UCSD-AML1 (cell line): ENCODE measurements around the gene ARMH1.
"Not testable (repeated sequence)": the region's sequence is repeated elsewhere in the genome, so short reads cannot be mapped to it uniquely, and the experiment has no call there.

Source experiments
- DNase-seq: peaks from one replicate; lab custom pipeline; 2025; ENCODE audit not compliant: unreplicated experiment; lab: John Stamatoyannopoulos, UW

The ARMH1 gene

DNA sequence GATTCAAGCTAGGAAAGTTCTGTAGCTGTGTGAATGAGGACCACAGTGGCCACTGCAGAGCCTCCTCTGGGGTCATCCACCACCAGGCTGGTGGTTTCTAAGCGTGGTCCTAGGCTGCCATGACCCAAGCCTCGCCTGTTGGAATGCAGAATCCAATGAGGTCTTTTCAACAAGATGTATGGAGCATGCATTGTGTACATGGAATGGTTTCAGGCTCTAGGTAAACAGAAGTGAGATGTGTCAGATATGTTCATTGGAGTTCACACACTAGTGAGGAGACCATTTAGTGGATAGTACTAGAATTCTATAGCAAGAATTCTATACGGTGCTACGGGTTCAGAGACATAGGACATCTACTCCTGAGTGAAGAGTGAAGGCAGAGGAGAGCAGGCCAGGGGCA, 45.8 kb downstream of the ARMH1 start:
- DNase-seq = no peak

- peak; percentile 81 for DNase-seq
Measured at GRCh38 chr1:44721485-44722361, 47.2 kb downstream of the ARMH1 start.

DNA sequence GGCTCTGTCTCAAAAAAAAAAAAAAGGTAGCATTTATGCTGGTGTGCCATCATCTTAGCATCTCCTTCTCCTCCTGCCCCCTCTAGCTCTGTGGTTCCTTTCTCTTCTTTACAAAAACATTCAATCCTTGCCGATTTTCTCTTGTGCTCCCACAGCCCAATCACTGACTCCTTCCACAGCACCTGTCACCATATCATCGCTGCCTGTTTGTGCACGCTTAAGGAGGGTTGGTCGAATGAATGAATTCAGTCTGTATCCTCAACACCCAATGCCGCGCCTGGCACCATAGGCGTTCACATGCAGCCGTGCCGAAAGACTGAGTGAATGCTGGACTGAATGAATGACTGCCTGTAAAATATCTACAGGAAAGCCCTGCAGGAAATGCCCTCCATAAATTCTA, 48.5 kb downstream of the ARMH1 start:
- DNase-seq = no peak

- DNase-seq = peak; percentile 69
Measured at GRCh38 chr1:44723496-44724295, 49.2 kb downstream of the ARMH1 start.

DNA sequence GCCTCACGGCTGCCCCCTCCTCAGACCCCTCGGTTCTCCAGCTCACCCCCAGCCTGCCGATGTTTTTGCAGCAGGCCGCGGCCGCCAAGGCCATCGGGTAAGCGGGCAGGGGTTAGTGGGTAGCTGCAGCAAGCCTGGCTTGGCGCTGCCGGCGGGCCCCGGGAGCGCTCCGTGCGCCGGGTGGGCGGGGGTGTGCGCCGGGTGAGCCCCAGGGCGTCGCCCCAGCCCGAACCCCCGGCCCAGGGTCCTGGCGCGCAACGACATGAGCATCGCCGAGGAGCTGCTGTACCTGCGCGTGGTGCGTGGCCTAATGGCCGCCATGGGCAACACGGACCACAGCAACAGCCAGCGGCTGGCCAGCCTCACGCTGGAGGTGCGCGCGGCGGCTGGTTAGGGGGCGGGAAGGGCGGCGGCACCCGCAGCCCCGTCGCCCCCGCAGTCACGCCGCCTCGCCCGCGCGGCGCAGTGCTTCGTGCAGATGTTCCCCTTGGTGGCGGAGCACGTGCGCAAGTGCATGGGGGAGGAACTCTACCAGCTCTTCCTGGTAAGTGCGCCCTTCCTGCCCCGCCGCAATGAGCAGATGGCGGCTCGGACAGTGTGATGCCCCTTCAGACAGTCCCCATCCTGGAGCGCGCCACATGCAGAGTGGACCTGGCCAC, 49.9 kb downstream of the ARMH1 start:
- no peak for DNase-seq

DNA sequence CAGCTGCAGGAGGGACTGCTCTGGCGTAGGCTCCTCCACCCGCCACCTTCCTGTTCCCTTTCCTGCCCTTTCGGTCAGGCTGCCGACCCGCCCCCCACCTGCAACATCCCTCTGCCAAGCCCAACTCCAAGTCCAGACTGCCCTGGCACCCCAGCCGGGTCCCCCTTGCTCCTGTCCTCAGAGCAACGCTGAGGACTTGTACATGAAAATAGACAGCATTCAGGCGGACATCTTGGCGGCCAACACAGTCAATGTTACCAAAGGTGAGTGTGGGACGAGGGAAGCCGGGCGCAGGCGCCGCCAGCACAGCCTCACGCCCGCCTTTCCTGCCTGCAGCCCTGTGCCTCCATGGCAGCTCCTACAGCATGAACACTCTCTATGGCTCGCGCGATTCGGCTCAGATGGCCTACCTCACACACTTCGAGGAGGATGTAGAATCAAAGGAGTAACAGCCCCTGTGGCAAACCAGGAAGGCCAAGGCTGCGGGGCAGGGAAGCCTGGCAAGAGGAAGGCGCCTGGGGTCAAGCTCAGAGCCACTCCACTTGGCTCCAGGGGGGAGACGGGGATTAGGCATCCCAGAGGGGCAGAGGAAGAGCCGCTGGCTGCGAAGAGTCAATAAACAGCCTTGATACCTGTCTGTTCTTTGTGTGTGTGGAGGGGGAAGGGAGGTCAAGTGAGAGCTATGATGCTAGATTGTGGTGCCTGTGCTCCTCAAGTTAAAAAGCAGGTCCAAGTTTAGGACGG, 50.6 kb downstream of the ARMH1 start:
- no peak for DNase-seq

- peak; percentile 88 for DNase-seq
Measured at GRCh38 chr1:44730741-44731512, 56.4 kb downstream of the ARMH1 start, which contains the start of gene RNU5D-1. RNU5D-1 (minus strand) TSS chr1:44731170.

DNA sequence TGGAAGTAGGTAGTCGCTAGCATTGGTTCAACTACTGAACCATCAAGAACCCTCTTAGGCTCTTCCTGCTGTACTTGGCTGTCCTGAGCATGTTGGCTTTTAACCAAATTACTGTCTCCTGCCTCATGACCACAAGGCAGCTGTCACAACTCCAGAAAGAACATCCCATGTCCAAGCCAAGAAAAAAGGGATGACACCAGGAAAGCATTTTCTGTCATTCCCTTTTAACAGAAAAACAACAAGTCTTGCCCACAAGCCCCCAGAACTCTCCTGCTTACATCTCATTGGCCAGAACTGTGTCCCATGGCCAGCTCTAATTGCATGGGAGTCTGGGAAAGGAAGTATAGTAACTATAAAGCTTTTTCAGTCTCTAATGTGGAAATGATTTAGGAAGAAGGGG, 58.9 kb downstream of the ARMH1 start:
- no peak for DNase-seq

DNA sequence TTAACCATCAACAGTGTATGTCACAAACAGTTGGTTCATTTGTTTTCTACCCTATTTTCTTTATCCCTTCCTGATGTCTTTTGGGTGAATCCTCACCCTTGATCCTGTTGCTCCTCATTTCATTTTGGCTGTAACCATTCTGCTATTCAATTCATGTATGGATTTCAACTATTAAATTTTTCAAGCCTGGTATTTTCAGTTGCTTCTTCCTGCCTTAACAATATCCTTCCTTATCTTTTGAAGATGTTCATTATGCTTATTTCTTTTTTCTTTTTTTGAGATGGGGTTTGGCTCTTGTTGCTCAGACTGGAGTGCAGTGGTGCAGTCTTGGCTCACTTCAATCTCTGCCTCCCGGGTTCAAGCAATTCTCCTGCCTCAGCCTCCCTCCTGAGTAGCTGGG, 59.3 kb downstream of the ARMH1 start:
- DNase-seq = no peak

DNA sequence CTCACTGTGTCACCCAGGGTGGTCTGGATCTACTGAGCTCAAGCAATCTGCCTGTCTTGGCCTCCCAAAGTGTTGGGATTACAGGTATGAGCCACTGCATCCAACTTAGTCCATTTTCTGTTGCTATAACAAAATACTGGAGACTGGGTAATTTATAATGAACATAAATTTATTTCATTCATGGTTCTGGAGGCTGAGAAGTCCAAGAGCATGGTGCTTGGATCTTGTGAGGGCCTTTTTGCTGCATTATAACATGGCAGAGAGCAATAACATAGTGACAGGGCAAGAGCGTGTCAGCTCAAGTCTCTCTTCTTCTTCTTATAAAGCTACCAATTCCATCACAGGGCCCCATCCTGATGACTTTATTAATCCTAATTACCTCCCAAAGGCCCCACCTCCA, 61.5 kb downstream of the ARMH1 start:
- no peak for DNase-seq

DNA sequence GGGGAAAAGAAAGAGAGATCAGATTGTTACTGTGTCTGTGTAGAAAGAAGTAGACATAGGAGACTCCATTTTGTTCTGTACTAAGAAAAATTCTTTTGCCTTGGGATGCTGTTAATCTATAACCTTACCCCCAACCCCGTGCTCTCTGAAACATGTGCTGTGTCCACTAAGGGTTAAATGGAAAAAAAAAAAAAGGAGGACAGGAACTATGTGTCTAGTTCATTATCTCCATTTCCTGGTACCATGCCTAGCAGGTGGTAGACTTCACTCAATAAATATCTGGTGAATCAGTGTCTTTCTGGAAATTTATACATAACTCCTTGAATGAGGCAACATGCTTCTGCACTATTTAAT, 64.4 kb downstream of the ARMH1 start:
- not testable (repeated sequence) for DNase-seq

GRCh38 chr1:44739307-44740178, 65.0 kb downstream of the ARMH1 start, which contains the start of gene KIF2C:
KIF2C (plus strand) TSS chr1:44739837; CDS start chr1:44739933, 96 bp downstream.
- peak; percentile 99 for DNase-seq

DNA sequence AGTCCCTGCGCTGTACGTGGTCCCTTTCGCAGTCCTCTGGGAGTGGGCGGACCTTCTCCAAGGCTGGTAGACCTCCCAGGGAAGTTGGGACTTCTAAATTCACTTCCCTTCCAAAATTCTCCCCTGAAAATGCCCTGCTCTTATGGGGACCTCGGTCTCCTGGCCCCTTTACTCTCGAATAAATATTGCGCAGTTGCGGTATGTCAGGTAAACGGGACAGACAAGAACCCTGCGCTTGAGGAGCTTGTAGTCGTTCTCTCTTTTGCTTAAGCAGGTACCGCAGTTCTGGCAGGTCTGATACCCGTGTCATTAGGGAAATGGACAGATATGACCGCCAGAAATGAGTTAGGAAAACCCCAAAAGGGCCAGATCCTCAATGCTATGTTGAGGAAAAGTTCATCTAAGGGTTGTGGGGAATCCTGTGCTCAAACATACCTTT, 65.7 kb downstream of the ARMH1 start:
- DNase-seq = no peak

DNA sequence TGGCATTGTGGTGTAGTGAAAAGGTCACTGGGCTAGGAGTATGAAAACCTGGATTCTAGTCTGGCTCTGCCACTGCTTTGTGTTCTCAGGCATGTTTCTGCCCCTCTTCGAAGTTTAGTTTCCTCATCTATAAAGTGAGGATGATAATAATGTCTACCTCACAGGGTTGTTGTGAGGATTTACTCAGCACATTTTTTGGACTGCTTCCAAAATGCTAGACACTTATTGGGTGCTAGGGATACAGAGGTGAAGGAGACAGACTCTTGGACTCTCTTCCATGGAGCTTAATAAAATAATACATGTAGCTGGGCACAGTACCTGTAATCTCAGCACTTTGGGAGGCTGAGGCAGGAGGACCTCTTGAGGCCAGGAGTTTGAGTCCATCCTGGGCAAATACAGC, 68.7 kb downstream of the ARMH1 start:
- no peak for DNase-seq

- DNase-seq = no peak
Measured at GRCh38 chr1:44747878-44748277, 73.4 kb downstream of the ARMH1 start.

- no peak for DNase-seq
Measured at GRCh38 chr1:44757420-44757819, 82.9 kb downstream of the ARMH1 start.

- no peak for DNase-seq
Measured at GRCh38 chr1:44759077-44759476, 84.6 kb downstream of the ARMH1 start.

DNA sequence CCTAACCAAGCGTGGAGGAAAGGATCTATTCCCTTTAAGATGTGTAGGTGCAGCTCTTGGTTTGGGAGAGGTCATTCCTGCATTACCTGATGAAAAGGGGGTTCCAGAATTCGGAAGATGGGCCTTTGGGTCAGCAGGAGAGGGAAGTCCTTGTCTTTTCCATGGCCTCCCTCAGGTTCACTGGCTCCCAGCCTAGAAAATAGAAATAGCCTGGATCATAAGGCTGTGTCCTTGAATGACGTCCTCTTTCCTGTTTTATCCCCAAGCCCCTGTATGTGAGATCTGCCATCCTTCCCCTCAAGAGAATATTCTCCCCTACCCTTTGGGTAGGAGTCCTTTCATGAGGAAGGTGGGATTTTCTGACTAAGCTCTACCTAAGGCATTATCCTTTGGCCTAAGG, 86.4 kb downstream of the ARMH1 start:
- no peak for DNase-seq

- not testable (repeated sequence) for DNase-seq
Measured at GRCh38 chr1:44766421-44766820, 91.9 kb downstream of the ARMH1 start.
